ENCODE measurements around the gene WNT7A. TPM values are rescaled to one million over a fixed set of nuclear protein-coding genes. Genes with fewer than 3 reads are reported as not detected.

The WNT7A gene
- total RNA-seq, 1 donor from 2014 or later = not detected

- TF ChIP-seq CTCF (IDR thresholded peaks at IDR 0.05; ENCODE audit: unreplicated experiment) = no peak
- no peak for DNase-seq (ENCODE audit: low spot score)
- Mint-ChIP-seq H3K4me3 (ENCODE audit: unreplicated experiment) (no peak overlapping the region), H3K9me3 (ENCODE audit: unreplicated experiment) (no peaks in the 10 kb centered on the region), H3K4me1 (ENCODE audit: unreplicated experiment) (no peaks in the 10 kb centered on the region), H3K36me3 (ENCODE audit: low read depth, unreplicated experiment) (peaks cover 4% of the 10 kb centered on the region), H3K27me3 (ENCODE audit: unreplicated experiment) (peaks cover 2% of the 10 kb centered on the region), H3K27ac (ENCODE audit: unreplicated experiment) (no peak overlapping the region)
Observed at GRCh38 chr3:13822871-13823585, 56.8 kb downstream of the WNT7A start.

GRCh38 chr3:13822042-13822441 is 57.8 kb downstream of the WNT7A start:
- Mint-ChIP-seq H3K27me3 (ENCODE audit: unreplicated experiment) (peaks cover 3% of the 10 kb centered on the region), H3K9me3 (ENCODE audit: unreplicated experiment) (peaks cover 1% of the 10 kb centered on the region), H3K36me3 (ENCODE audit: low read depth, unreplicated experiment) (peaks cover 4% of the 10 kb centered on the region), H3K4me1 (ENCODE audit: unreplicated experiment) (no peaks in the 10 kb centered on the region), H3K27ac (ENCODE audit: unreplicated experiment) (no peak overlapping the region), H3K4me3 (ENCODE audit: unreplicated experiment) (no peak overlapping the region)
- DNase-seq (ENCODE audit: low spot score) = no peak
- TF ChIP-seq CTCF (IDR thresholded peaks at IDR 0.05; ENCODE audit: unreplicated experiment) = no peak

GRCh38 chr3:13821126-13821525 is 58.7 kb downstream of the WNT7A start:
- Mint-ChIP-seq H3K4me1 (ENCODE audit: unreplicated experiment) (no peaks in the 10 kb centered on the region), H3K27ac (ENCODE audit: unreplicated experiment) (no peak overlapping the region), H3K4me3 (ENCODE audit: unreplicated experiment) (no peak overlapping the region), H3K9me3 (ENCODE audit: unreplicated experiment) (peaks cover 9% of the 10 kb centered on the region), H3K27me3 (ENCODE audit: unreplicated experiment) (peaks cover 2% of the 10 kb centered on the region), H3K36me3 (ENCODE audit: low read depth, unreplicated experiment) (peaks cover 4% of the 10 kb centered on the region)
- no peak for DNase-seq (ENCODE audit: low spot score)
- no peak for TF ChIP-seq CTCF (IDR thresholded peaks at IDR 0.05; ENCODE audit: unreplicated experiment)

GRCh38 chr3:13818919-13819318 is 61.0 kb downstream of the WNT7A start:
- DNase-seq (ENCODE audit: low spot score) = no peak
- Mint-ChIP-seq H3K4me1 (ENCODE audit: unreplicated experiment) (no peaks in the 10 kb centered on the region), H3K4me3 (ENCODE audit: unreplicated experiment) (no peak overlapping the region), H3K27ac (ENCODE audit: unreplicated experiment) (no peak overlapping the region), H3K9me3 (ENCODE audit: unreplicated experiment) (peaks cover 25% of the 10 kb centered on the region), H3K36me3 (ENCODE audit: low read depth, unreplicated experiment) (peaks cover 10% of the 10 kb centered on the region), H3K27me3 (ENCODE audit: unreplicated experiment) (peaks cover 10% of the 10 kb centered on the region)
- TF ChIP-seq CTCF (IDR thresholded peaks at IDR 0.05; ENCODE audit: unreplicated experiment) = no peak

- TF ChIP-seq CTCF (IDR thresholded peaks at IDR 0.05; ENCODE audit: unreplicated experiment) = no peak
- no peaks in the 10 kb centered on the region for H3K4me1 Mint-ChIP-seq (ENCODE audit: unreplicated experiment)
- peaks cover 10% of the 10 kb centered on the region for H3K36me3 Mint-ChIP-seq (ENCODE audit: low read depth, unreplicated experiment)
- peaks cover 10% of the 10 kb centered on the region for H3K27me3 Mint-ChIP-seq (ENCODE audit: unreplicated experiment)
- no peak overlapping the region for H3K27ac Mint-ChIP-seq (ENCODE audit: unreplicated experiment)
- peaks cover 29% of the 10 kb centered on the region for H3K9me3 Mint-ChIP-seq (ENCODE audit: unreplicated experiment)
- no peak overlapping the region for H3K4me3 Mint-ChIP-seq (ENCODE audit: unreplicated experiment)
- DNase-seq (ENCODE audit: low spot score) = no peak
Observed at GRCh38 chr3:13815088-13815683, 64.7 kb downstream of the WNT7A start.

All from endothelial cell (in vitro differentiated cells).